ENCODE results near the gene ACTR2. TPM values are rescaled to one million over a fixed set of nuclear protein-coding genes. Genes with fewer than 3 reads are reported as not detected.

ACTR2 gene
- total RNA-seq, 2 experiments from 2014 or later, result 128 to 130 TPM

DNA sequence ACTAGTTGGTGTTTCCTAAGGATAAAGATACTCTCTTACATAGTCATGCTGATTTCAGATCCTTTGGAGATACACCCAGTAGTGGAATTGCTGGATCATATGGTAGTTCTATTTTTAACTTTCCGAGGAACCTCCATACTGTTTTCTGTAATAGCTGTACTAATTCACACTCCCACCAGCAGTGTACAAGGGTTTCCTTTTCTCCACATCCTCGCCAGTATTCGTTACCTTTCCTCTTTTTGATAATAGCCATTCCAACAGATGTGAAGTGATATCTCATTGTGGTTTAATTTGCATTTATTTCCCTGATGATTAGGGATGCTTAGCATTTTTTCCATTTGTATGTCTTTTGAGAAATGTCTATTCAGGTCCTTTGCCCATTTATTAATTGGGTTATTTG is 34.0 kb downstream of the ACTR2 start:
- Histone ChIP-seq H3K4me3 (ENCODE audit: low read length) (no peak overlapping the region), H3K27me3 (ENCODE audit: control insufficient read depth in 1 of 2, insufficient read depth in 2 of 2, low read length in 2 of 2) (no peaks in the 10 kb centered on the region), H3K4me1 (ENCODE audit: insufficient read depth, low read length) (no peaks in the 10 kb centered on the region), H3K36me3 (ENCODE audit: insufficient read depth, low read length) (peaks cover 73% of the 10 kb centered on the region), H3K27ac (ENCODE audit: low read depth in 1 of 2, low read length in 2 of 2) (no peak overlapping the region), H3K9me3 (ENCODE audit: control insufficient read depth in 1 of 2, insufficient read depth in 1 of 2, low read length in 2 of 2) (no peaks in the 10 kb centered on the region)
- Mint-ChIP-seq H3K27ac (peak overlapping the region; percentile 4), H3K4me3 (no peak overlapping the region), H3K4me1 (ENCODE audit: low read depth) (peaks cover 28% of the 10 kb centered on the region), H3K27me3 (no peaks in the 10 kb centered on the region), H3K36me3 (ENCODE audit: low read depth) (peaks cover 78% of the 10 kb centered on the region), H3K9me3 (no peaks in the 10 kb centered on the region)
- TF ChIP-seq, protein P1, sequence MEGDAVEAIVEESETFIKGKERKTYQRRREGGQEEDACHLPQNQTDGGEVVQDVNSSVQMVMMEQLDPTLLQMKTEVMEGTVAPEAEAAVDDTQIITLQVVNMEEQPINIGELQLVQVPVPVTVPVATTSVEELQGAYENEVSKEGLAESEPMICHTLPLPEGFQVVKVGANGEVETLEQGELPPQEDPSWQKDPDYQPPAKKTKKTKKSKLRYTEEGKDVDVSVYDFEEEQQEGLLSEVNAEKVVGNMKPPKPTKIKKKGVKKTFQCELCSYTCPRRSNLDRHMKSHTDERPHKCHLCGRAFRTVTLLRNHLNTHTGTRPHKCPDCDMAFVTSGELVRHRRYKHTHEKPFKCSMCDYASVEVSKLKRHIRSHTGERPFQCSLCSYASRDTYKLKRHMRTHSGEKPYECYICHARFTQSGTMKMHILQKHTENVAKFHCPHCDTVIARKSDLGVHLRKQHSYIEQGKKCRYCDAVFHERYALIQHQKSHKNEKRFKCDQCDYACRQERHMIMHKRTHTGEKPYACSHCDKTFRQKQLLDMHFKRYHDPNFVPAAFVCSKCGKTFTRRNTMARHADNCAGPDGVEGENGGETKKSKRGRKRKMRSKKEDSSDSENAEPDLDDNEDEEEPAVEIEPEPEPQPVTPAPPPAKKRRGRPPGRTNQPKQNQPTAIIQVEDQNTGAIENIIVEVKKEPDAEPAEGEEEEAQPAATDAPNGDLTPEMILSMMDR (IDR thresholded peaks at IDR 0.05), result no peak
- ChIA-PET POLR2A (no interaction called here), CTCF (interaction anchor here (0.6 kb wide), 1 partner anchor 203 kb away, joined by 6 read pairs; no protein-coding TSS in a partner anchor)
- intact Hi-C loops (cut with DNase I, micrococcal nuclease), result no loop called here
- DNase-seq (no peak), ATAC-seq (ENCODE audit: poor library complexity) (no peak)

DNA sequence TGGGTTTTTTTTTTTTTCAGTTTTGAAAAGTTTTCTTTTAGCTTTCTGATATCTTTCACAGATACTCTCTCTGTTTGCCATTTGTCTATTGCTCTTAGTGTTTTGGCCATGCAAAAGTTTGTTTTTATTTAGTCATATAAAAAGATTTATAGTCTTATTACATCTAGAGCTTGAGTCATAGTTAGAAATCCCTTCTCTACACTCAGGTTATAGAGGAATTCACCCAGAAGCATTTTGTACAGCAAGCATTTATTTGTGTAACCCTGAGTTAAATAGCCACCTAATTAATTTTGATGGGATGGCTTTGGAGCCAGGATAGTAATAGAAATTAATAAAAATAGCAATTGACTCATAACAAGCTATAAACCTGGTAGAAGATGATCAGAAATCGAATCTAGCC is 35.6 kb downstream of the ACTR2 start:
- H3K36me3 ChIP-seq (ENCODE audit: insufficient read depth, low read length), result peaks cover 82% of the 10 kb centered on the region
- ChIA-PET POLR2A (interaction anchor here (0.6 to 1.2 kb wide), 3 partner anchors 12 to 35 kb away, joined by 3 to 6 read pairs (median 3); no protein-coding TSS in a partner anchor), CTCF (interaction anchor here (0.5 to 0.6 kb wide), 2 partner anchors 38 to 612 kb away, joined by 3 read pairs; no protein-coding TSS in a partner anchor)

DNA sequence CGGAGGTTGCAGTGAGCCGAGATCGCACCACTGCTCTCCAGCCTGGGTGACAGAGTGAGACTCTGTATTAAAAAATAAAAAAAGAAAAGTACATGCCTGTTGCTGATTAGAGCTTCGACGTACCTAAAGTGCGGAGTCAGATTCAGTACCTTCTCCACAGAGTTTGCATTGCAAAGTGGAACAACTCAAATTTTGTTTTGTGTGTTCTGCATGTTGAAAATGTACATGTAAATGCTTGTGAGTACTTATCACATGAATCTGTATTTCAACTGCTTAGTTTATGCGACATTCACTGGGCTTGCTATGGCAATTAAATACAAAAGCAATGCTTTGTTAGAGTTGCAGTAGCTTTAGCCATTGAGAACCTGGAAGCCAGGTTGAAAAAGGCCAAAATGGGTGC is 36.4 kb downstream of the ACTR2 start:
- H3K9me3 Mint-ChIP-seq, result no peaks in the 10 kb centered on the region
- no peaks in the 10 kb centered on the region for H3K4me1 ChIP-seq (ENCODE audit: insufficient read depth, low read length)
- DNase-seq (no peak), ATAC-seq (ENCODE audit: poor library complexity) (no peak)
- ChIA-PET POLR2A (interaction anchor here (1.2 kb wide), 2 partner anchors 11 to 13 kb away, joined by 3 to 6 read pairs; no protein-coding TSS in a partner anchor), CTCF (interaction anchor here (0.7 kb wide), 1 partner anchor 23 kb away, joined by 3 read pairs; no protein-coding TSS in a partner anchor)
- H3K27ac Mint-ChIP-seq, result no peak overlapping the region
- H3K36me3 Mint-ChIP-seq (ENCODE audit: low read depth), result peaks cover 79% of the 10 kb centered on the region
- no peak overlapping the region for H3K4me3 ChIP-seq (ENCODE audit: low read length)
- H3K4me3 Mint-ChIP-seq, result no peak overlapping the region
- no peak overlapping the region for H3K27ac ChIP-seq (ENCODE audit: low read depth in 1 of 2, low read length in 2 of 2)
- no peaks in the 10 kb centered on the region for H3K9me3 ChIP-seq (ENCODE audit: control insufficient read depth in 1 of 2, insufficient read depth in 1 of 2, low read length in 2 of 2)
- H3K27me3 ChIP-seq (ENCODE audit: control insufficient read depth in 1 of 2, insufficient read depth in 2 of 2, low read length in 2 of 2), result no peaks in the 10 kb centered on the region
- H3K27me3 Mint-ChIP-seq, result no peaks in the 10 kb centered on the region
- H3K36me3 ChIP-seq (ENCODE audit: insufficient read depth, low read length), result peaks cover 82% of the 10 kb centered on the region
- H3K4me1 Mint-ChIP-seq (ENCODE audit: low read depth), result peaks cover 7% of the 10 kb centered on the region
- intact Hi-C loops (cut with DNase I, micrococcal nuclease), result loop anchor here (2.0 kb wide), 3 partner anchors 123 to 291 kb away; no protein-coding TSS in a partner anchor
- TF ChIP-seq, protein P1 (IDR thresholded peaks at IDR 0.05), result no peak

More for the DNA sequence above, 35.6 kb downstream of the ACTR2 start:
- no peaks in the 10 kb centered on the region for H3K27me3 Mint-ChIP-seq
- TF ChIP-seq, protein P1 (IDR thresholded peaks at IDR 0.05), result no peak
- Histone ChIP-seq H3K27ac (ENCODE audit: low read depth in 1 of 2, low read length in 2 of 2) (no peak overlapping the region), H3K4me1 (ENCODE audit: insufficient read depth, low read length) (no peaks in the 10 kb centered on the region), H3K4me3 (ENCODE audit: low read length) (no peak overlapping the region), H3K9me3 (ENCODE audit: control insufficient read depth in 1 of 2, insufficient read depth in 1 of 2, low read length in 2 of 2) (no peaks in the 10 kb centered on the region), H3K27me3 (ENCODE audit: control insufficient read depth in 1 of 2, insufficient read depth in 2 of 2, low read length in 2 of 2) (no peaks in the 10 kb centered on the region)
- DNase-seq, result no peak
- ATAC-seq (ENCODE audit: poor library complexity), result no peak
- H3K4me3 Mint-ChIP-seq, result no peak overlapping the region
- intact Hi-C loops (cut with DNase I, micrococcal nuclease), result no loop called here
- H3K4me1 Mint-ChIP-seq (ENCODE audit: low read depth), result peaks cover 14% of the 10 kb centered on the region
- H3K9me3 Mint-ChIP-seq, result no peaks in the 10 kb centered on the region
- H3K36me3 Mint-ChIP-seq (ENCODE audit: low read depth), result peaks cover 79% of the 10 kb centered on the region
- H3K27ac Mint-ChIP-seq, result no peak overlapping the region
